ENCODE measurements around the gene TRIM67. TPM values are rescaled to one million over a fixed set of nuclear protein-coding genes. Genes with fewer than 3 reads are reported as not detected.

Gene TRIM67
- total RNA-seq, 1 experiment from 2014 or later: 0.54 TPM

DNA sequence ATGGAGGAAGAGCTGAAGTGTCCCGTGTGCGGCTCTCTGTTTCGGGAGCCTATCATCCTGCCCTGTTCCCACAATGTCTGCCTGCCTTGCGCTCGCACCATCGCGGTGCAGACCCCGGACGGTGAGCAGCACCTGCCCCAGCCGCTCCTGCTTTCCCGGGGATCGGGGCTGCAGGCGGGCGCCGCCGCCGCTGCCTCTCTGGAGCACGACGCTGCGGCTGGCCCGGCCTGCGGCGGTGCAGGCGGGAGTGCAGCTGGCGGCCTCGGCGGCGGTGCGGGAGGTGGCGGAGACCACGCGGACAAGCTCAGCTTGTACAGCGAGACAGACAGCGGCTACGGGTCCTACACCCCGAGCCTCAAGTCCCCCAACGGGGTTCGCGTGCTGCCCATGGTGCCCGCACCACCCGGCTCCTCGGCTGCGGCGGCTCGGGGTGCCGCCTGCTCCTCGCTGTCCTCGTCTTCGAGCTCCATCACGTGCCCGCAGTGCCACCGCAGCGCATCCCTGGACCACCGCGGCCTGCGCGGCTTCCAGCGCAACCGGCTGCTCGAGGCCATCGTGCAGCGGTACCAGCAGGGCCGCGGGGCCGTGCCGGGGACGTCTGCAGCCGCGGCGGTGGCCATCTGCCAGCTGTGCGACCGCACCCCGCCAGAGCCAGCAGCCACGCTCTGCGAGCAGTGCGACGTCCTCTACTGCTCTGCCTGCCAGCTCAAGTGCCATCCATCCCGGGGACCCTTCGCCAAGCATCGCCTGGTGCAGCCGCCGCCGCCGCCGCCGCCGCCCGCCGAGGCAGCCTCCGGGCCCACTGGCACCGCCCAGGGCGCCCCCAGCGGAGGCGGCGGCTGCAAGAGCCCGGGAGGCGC lies 1.3 kb downstream of the TRIM67 start:
- no peak overlapping the region for H3K4me3 ChIP-seq (ENCODE audit: low read depth, low read length)
- BruUV-seq (replicated peaks): no TSS peak
- CTCF ChIA-PET: interaction anchor here (0.7 kb wide), 1 partner anchor 102 kb away, joined by 3 read pairs; no protein-coding TSS in a partner anchor

DNA sequence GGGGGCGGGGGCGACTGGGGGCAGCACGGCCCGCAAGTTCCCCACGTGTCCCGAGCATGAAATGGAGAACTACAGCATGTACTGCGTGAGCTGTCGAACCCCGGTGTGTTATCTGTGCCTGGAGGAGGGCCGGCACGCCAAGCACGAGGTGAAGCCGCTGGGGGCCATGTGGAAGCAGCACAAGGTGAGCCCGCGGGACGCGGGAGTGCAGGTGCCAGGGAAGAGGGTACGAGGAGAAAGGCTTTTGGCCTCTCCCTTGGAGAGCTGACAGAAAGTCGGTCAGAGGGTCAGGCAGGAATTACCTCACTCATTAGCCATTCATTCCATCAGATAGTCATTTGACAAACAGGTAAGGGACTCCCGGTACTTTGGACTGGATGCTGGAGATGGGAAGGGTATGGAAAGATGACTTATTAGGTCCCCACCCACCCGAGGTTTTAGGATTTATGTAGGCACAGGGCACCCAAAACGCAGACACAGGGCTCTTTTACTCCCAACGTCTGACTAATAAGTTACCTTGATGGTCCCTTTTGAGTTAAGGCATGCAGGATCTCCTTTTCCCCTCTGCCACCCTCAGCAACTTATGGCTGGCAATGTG lies 2.1 kb downstream of the TRIM67 start:
- no peak overlapping the region for H3K27ac Mint-ChIP-seq (ENCODE audit: unreplicated experiment)
- POLR2A ChIA-PET: no interaction called here
- no peaks in the 10 kb centered on the region for H3K9me3 ChIP-seq
- H3K27me3 ChIP-seq (replicated peaks; ENCODE audit: control insufficient read depth, insufficient read depth, low read length): no peaks in the 10 kb centered on the region
- H3K4me1 ChIP-seq: no peaks in the 10 kb centered on the region
- no peak for DNase-seq
- BruUV-seq (replicated peaks): no TSS peak
- peaks cover 10% of the 10 kb centered on the region for H3K4me1 Mint-ChIP-seq (ENCODE audit: low read depth, unreplicated experiment)
- no peak for TF ChIP-seq CTCF (IDR thresholded peaks at IDR 0.05; ENCODE audit: insufficient read depth in 1 of 2, low read depth in 1 of 2, low read length in 1 of 2, severe bottlenecking in 1 of 2, unreplicated experiment in 1 of 2)
- H3K27me3 Mint-ChIP-seq (ENCODE audit: insufficient read depth, unreplicated experiment): no peaks in the 10 kb centered on the region
- intact Hi-C loops (cut with micrococcal nuclease; ENCODE audit: unreplicated experiment): loop anchor here (5.0 kb wide), 1 partner anchor 48 kb away; no protein-coding TSS in a partner anchor
- no peaks in the 10 kb centered on the region for H3K9me3 Mint-ChIP-seq (ENCODE audit: unreplicated experiment)
- no peak overlapping the region for H3K4me3 ChIP-seq (ENCODE audit: low read depth, low read length)
- CTCF ChIA-PET: no interaction called here
- H3K4me3 Mint-ChIP-seq (ENCODE audit: unreplicated experiment): no peak overlapping the region
- no peaks in the 10 kb centered on the region for H3K36me3 ChIP-seq (ENCODE audit: control insufficient read depth, insufficient read depth, low read length)
- H3K36me3 Mint-ChIP-seq (ENCODE audit: insufficient read depth, unreplicated experiment): no peaks in the 10 kb centered on the region

More for the DNA sequence above, 1.3 kb downstream of the TRIM67 start:
- Mint-ChIP-seq H3K9me3 (ENCODE audit: unreplicated experiment) (no peaks in the 10 kb centered on the region), H3K27me3 (ENCODE audit: insufficient read depth, unreplicated experiment) (no peaks in the 10 kb centered on the region), H3K36me3 (ENCODE audit: insufficient read depth, unreplicated experiment) (no peaks in the 10 kb centered on the region), H3K27ac (ENCODE audit: unreplicated experiment) (no peak overlapping the region), H3K4me3 (ENCODE audit: unreplicated experiment) (peak overlapping the region; percentile 67), H3K4me1 (ENCODE audit: low read depth, unreplicated experiment) (peaks cover 10% of the 10 kb centered on the region)
- H3K27me3 ChIP-seq (replicated peaks; ENCODE audit: control insufficient read depth, insufficient read depth, low read length): no peaks in the 10 kb centered on the region
- no peaks in the 10 kb centered on the region for H3K4me1 ChIP-seq
- TF ChIP-seq CTCF (IDR thresholded peaks at IDR 0.05; ENCODE audit: insufficient read depth in 1 of 2, low read depth in 1 of 2, low read length in 1 of 2, severe bottlenecking in 1 of 2, unreplicated experiment in 1 of 2): no peak
- H3K36me3 ChIP-seq (ENCODE audit: control insufficient read depth, insufficient read depth, low read length): no peaks in the 10 kb centered on the region
- H3K9me3 ChIP-seq: no peaks in the 10 kb centered on the region
- POLR2A ChIA-PET: no interaction called here
- no peak for DNase-seq
- intact Hi-C loops (cut with micrococcal nuclease; ENCODE audit: unreplicated experiment): loop anchor here (5.0 kb wide), 1 partner anchor 49 kb away; no protein-coding TSS in a partner anchor

DNA sequence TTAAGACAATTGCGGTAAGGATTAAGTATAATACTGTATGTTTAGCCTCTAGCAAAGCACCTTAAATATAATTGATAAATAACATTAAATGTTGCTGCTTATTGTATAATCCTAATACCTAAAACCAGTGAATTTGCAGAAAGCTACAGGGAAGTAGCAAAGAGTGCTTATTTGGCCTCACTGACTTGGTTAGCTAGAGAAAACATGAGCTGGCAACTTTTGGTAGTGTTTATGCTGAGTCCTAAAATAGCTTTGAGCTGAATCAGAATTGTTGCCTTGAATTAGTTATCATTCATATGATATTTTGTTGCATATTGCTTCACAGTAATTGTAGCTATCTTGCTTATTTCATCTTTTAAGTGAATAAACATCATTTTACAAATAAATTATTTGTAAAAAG lies 3.5 kb downstream of the TRIM67 start:
- no peaks in the 10 kb centered on the region for H3K27me3 Mint-ChIP-seq (ENCODE audit: insufficient read depth, unreplicated experiment)

More for the DNA sequence above, 3.5 kb downstream of the TRIM67 start:
- no peak overlapping the region for H3K4me3 ChIP-seq (ENCODE audit: low read depth, low read length)
- BruUV-seq (replicated peaks): no TSS peak
- DNase-seq: no peak
- H3K27ac Mint-ChIP-seq (ENCODE audit: unreplicated experiment): no peak overlapping the region
- intact Hi-C loops (cut with micrococcal nuclease; ENCODE audit: unreplicated experiment): no loop called here
- ChIA-PET CTCF (no interaction called here), POLR2A (no interaction called here)
- H3K36me3 ChIP-seq (ENCODE audit: control insufficient read depth, insufficient read depth, low read length): no peaks in the 10 kb centered on the region
- peaks cover 10% of the 10 kb centered on the region for H3K4me1 Mint-ChIP-seq (ENCODE audit: low read depth, unreplicated experiment)
- no peaks in the 10 kb centered on the region for H3K36me3 Mint-ChIP-seq (ENCODE audit: insufficient read depth, unreplicated experiment)
- TF ChIP-seq CTCF (IDR thresholded peaks at IDR 0.05; ENCODE audit: insufficient read depth in 1 of 2, low read depth in 1 of 2, low read length in 1 of 2, severe bottlenecking in 1 of 2, unreplicated experiment in 1 of 2): no peak
- no peaks in the 10 kb centered on the region for H3K9me3 ChIP-seq
- no peaks in the 10 kb centered on the region for H3K4me1 ChIP-seq
- H3K27me3 ChIP-seq (replicated peaks; ENCODE audit: control insufficient read depth, insufficient read depth, low read length): no peaks in the 10 kb centered on the region
- no peaks in the 10 kb centered on the region for H3K9me3 Mint-ChIP-seq (ENCODE audit: unreplicated experiment)
- H3K4me3 Mint-ChIP-seq (ENCODE audit: unreplicated experiment): no peak overlapping the region

All from Caco-2 (cell line).